NCI-H748 treated with DMSO at 0.1 percent for 48 hours (cell line): ENCODE results near the gene ASB1.
"Not testable (repeated sequence)": the region's sequence is repeated elsewhere in the genome, so short reads cannot be mapped to it uniquely, and the experiment has no call there.

Source experiments
- DNase-seq: peaks from one replicate; lab custom pipeline; 2025; lab: John Stamatoyannopoulos, UW

Gene ASB1

DNA sequence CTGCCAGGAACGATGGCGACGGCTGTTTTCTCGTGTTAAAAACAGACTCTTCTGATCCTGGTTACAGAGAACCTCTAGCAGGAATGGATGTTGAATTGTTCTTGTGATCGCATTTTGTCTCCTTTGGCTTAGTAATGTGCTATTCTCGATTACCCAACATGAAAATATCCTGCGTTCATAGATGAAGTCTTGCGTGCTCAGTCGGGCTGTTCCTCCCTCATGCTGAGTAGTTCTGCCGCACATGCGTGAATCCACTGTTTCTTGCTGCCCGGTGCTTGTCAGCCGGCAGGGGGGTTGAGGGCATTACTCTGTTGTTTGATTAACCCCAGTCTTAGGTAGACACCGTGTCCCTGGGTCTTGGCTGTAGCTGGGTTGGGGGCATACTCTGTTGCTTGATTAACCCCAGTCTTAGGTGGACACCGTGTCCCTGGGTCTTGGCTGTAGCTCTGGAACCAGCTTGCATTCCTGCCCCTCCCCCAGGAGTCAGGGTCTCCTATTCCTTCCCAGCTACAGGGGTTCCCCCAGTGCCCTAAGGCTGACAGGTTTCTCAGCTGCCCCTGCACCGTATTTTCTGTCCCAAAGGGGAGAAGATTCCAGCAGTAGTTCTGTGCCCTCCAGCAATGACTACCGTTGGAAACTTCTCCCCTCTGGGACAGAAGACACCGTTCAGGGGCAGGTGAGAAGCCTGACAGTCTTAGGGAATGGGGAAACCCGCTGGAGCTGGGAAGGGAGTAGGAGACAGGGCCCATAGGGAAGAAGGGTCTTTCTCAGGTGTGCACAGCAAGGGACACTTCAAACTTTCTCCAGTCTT is 22.1 kb upstream of the ASB1 start:
- DNase-seq, result no peak

DNA sequence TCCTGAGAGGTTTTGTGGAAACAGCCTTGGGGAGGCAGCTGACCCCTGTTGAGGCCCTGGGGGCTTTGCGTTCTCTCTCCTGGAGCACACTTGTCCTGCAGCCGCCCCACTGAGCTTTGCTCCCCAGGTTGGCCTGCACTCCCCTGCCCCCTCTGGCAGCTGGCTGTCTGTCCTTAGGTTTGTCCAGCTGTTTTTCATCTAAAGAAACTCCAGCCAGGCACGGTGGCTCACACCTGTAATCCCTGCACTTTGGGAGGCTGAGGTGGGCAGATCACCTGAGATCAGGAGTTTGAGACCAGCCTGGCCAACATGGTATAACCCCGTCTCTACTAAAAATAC is 21.5 kb upstream of the ASB1 start:
- not testable (repeated sequence) for DNase-seq

- no peak for DNase-seq
Measured at GRCh38 chr2:238406221-238406997, 20.3 kb upstream of the ASB1 start.

DNA sequence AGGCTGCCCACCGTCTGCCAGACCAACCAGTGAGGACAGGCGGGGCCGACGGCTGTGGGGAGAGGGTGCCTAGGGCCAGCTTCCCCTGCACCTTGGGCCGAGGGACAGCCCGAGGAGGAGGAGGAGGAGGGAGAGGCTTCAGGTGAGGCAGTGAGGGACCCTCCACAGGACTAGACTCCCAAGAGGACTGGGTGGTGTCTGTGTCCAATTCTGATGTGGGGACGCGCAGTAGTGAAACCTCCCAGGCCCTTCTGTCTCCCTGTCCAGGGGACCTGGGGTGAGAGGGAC is 19.8 kb upstream of the ASB1 start:
- DNase-seq, result no peak

GRCh38 chr2:238407566-238407965 is 19.2 kb upstream of the ASB1 start:
- no peak for DNase-seq

GRCh38 chr2:238408615-238409340 is 17.9 kb upstream of the ASB1 start:
- DNase-seq, result no peak

DNA sequence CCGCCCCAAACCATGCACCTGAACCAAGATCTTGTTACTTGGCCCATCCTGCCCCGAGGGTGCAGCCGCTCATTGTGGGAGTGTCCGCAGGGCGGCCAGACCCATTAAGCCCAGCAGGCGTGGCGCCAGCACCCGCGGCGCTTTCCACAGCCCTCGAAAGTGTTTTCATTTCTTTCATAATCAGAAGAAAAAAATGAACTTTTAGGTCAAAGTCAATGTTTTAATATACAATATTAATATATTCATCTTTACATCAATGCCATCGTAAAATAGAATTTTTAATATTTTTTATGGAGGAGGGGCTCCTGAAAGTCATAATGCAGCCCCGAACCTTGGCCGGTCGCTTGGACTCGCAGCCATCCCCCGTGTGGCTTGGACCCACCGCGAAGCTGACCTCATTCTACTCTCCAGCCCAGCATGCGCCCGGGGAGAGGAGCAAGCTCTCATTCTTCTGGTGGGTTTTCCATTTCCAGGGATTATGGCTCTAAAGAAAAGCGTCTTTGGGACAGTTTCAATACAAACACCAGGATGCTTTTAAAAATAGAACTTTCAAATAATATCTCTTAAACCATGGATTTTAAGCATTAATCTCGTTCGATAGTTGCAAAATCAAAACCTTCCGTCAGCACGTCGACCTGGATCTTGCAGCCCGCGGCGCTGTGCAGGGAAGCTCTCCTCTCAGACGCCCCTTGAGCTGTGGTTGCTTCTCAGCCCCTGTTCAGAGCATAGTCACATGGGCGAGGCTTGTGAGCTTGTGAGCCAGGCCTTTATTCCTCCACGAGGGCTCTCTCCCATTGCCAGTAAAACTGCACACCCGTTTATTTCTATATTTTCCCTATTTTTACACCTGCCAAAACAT is 17.2 kb upstream of the ASB1 start:
- no peak for DNase-seq

GRCh38 chr2:238412067-238412767 is 14.5 kb upstream of the ASB1 start:
- no peak for DNase-seq

DNA sequence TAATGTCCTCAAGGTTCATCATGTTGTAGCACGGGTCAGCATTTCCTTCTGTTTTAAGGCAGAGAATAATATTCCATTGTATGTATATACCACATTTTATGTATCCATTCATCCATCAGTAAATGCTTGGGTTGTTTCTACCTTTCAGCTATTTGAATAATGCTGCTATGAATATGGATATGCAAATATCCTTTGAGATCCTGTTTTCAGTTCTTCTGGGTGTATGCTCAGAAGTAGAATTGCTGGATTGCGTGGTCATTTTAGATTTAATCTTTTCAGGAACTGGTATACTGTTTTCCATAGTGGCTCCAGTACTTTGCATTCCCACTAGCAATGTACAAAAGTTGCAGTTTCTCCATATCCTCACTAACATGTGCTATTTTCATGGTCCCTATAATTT is 13.4 kb upstream of the ASB1 start:
- DNase-seq, result no peak

DNA sequence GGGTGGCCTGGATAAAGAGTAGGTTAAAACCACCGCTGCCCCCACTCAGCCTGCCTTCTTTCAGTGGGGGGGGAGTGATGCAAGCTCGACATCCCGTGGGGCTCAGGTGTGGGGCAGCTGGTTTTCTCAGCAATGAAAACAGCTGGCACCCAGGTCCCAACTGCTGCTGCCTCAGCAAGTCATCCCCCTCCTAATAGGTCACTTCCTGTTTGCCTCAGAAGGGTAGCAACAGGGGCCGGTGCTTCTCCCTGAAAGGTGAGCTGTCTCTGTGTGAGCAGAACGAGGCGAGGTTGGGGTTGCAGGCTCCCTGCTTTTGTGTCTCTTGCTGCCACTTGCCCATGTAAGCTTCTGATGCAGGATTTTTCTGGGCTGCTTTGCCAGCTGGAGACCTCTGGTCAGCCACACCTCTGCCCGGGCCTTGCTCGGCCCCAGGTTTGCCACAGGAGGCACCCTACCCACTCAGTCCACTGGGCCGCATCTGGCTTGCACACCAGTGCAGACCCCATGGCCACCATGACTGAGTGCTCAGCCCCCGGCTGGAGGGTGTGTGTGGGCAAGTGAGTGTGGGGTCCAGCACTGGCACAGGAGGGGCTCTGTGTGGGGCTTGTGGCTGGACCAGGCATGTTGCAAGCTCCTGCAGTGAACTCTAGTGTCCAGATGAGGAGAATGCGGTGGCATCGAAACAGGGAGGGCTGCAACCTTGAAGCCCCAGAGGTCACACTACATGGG is 11.5 kb upstream of the ASB1 start:
- no peak for DNase-seq

DNA sequence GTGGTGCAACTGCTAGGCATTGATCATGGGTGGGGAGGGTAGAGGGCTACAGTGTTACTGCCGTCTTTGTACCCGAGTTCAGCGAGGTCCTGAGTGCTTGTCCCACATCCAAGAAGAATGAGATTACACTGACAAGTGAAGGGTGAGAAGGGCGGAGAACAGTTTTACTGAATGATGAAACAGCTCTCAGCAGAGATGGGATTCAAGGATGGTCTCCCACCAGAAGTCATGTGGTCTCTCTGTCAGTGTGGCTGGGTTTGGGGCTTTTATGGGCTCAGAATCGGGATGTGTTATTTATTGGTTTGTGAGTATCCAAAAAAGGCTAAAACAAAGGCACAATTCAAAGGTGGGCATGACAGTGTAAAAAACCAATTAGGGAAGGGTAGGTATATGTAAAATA is 10.8 kb upstream of the ASB1 start:
- no peak for DNase-seq

DNA sequence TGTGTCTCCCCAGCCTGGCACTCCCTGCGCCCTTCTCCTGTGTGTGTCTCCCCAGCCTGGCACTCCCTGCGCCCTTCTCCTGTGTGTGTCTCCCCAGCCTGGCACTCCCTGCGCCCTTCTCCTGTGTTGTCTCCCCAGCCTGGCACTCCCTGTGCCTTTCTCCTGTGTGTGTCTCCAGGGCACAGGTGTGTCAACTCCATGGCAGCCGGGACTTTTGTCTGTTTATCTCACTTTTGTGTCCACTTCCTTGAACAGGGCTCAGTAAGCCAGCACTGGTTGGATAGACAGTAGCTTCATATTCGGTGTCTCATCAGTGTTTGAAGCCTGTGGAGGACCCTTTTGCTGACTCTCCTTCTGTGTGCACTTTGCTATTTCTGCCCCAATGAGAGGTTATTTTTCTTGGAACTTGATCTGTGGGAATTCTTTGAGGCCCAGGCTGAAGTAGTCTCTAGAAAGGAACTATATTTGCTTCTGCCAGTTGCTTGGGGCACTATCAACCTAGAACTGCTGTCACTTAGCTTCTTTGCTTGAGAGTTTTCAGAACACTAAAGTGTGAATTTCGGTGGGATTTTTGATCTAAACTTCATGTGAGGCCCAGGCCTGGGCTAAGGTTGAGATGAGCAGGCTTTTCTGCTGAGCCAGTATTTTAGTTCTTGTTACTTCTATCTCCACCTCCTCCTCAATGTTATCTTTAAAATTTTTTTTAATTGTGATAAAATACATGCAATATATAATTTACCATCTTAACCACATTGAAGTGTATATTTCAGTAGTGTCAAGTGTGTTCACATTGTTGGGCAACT is 8.3 kb upstream of the ASB1 start:
- no peak for DNase-seq

- no peak for DNase-seq
Measured at GRCh38 chr2:238418999-238419546, 7.7 kb upstream of the ASB1 start.

GRCh38 chr2:238420442-238420841 is 6.3 kb upstream of the ASB1 start:
- no peak for DNase-seq

GRCh38 chr2:238420878-238421694 is 5.6 kb upstream of the ASB1 start:
- DNase-seq, result no peak

DNA sequence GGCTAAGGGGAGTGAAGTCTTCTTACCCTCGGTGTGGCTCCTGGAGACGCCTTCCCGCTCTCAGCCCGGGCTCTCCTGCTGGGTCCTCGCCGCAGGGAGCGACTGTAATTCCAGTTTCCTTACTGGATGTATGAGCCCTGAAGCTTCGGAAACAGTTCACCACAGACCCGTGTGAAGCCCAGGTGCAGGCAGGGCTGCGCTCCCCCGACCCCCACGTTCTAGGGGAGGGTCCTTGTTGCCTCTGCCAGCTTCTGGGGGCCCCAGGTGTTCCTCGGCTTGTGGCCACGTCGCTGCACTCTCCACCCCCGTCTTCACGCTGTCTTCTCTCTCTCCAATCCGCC is 5.1 kb upstream of the ASB1 start:
- DNase-seq, result no peak

DNA sequence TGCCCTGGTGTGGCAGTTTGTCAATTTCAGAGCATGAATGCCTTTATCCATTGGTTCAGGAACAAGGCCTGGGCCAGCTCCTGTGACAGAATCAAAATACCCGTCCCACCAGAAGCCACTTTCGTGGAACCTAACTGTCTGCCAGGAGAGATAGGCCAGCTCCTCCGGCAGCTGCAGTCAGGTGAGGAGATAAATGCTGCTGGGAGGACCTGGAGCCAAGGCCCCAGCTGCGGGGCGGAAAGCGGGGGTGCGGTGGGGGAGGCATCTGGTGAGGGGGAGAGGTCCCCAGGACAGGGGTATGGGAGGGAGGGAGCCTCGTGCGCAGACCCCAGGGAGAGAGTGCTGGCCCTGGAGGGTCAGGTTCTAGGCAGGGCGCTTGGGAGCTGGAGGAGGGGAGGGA is 4.4 kb upstream of the ASB1 start:
- no peak for DNase-seq

GRCh38 chr2:238422940-238423339 is 3.8 kb upstream of the ASB1 start:
- DNase-seq, result no peak
